Measurements from ENCODE around the gene NEUROG1. TPM values are rescaled to one million over a fixed set of nuclear protein-coding genes. Genes with fewer than 3 reads are reported as not detected.

The NEUROG1 gene
- total and polyA plus RNA-seq, 2 of the 13 experiments (the other 11 are each of a cell fraction or from before 2014, with no cell fraction given): not detected

- ChIA-PET CTCF (ENCODE audit: low intra/inter-chr PET ratio, low total read pairs) (no interaction called here), POLR2A (no interaction called here)
- no peaks in the 10 kb centered on the region for H3K36me3 ChIP-seq (replicated peaks in 1 of 2; ENCODE audit: control insufficient read depth in 1 of 2, insufficient read depth in 2 of 2, low read length in 2 of 2)
- ATAC-seq: no peak
- no peaks in the 10 kb centered on the region for H3K4me1 ChIP-seq (ENCODE audit: insufficient read depth, low read length)
- no peak overlapping the region for H3K9ac ChIP-seq (ENCODE audit: insufficient read depth, low read depth, low read length)
- no peaks in the 10 kb centered on the region for H4K20me1 ChIP-seq (ENCODE audit: insufficient read depth, low read length)
- 0 out of 5 replicates have a peak, but pooled peaks cover 0 to 1% of the 10 kb centered on the region in 2 experiments for H3K27me3 ChIP-seq (ENCODE audit: control insufficient read depth in 1 of 2, insufficient read depth in 2 of 2, low read length in 2 of 2)
- no peak for DNase-seq (ENCODE audit: low spot score)
- no peak overlapping the region for H3K27ac ChIP-seq (ENCODE audit: extremely low read length, insufficient read depth, low read length)
- H3K4me3 ChIP-seq (replicated peaks in 1 of 3; ENCODE audit: insufficient read depth in 1 of 3, low read depth in 2 of 3, low read length in 3 of 3): no peak overlapping the region
- in situ Hi-C loops (cut with HindIII; ENCODE audit: extremely low pct_ligation_motif_present, low pct_unique_long_range_greater_than_20kb): loop anchor here (25.0 kb wide), 1 partner anchor 555 kb away; no protein-coding TSS in a partner anchor
- intact Hi-C loops (cut with micrococcal nuclease; ENCODE audit: unreplicated experiment): no loop called here
- BruUV-seq (replicated peaks): no TSS peak
- no peak overlapping the region for H3K4me2 ChIP-seq (ENCODE audit: low read depth, low read length)
- WGBS (ENCODE audit: low lambda C conversion rate): 29% methylated on average over 11 of the region's 11 CpGs
- FAIRE-seq: no peak
- H2AFZ ChIP-seq (ENCODE audit: low read length): no peak overlapping the region
- no peaks in the 10 kb centered on the region for H3K9me3 ChIP-seq (ENCODE audit: low read length)
- H3K79me2 ChIP-seq (ENCODE audit: insufficient read depth, low read length): no peaks in the 10 kb centered on the region
- TF ChIP-seq CHD2 (IDR thresholded peaks at IDR 0.05; ENCODE audit: low read depth, low read length) (no peak), ZNF615 (CRISPR knock-in tag; IDR thresholded peaks at IDR 0.05; ENCODE audit: borderline replicate concordance) (no peak), SRSF4 (IDR thresholded peaks at IDR 0.05; ENCODE audit: low read depth, low read length, poor library complexity, severe bottlenecking) (no peak), ZNF512 (CRISPR knock-in tag; IDR thresholded peaks at IDR 0.05) (no peak), ZNF432 (CRISPR knock-in tag; IDR thresholded peaks at IDR 0.05; ENCODE audit: borderline replicate concordance) (no peak), NKX3-1 (CRISPR knock-in tag; IDR thresholded peaks at IDR 0.05) (no peak)
Observed at GRCh38 chr5:135557076-135557838, 21.5 kb upstream of the NEUROG1 start.
